ENCODE data around the gene CEBPA. TPM values are rescaled to one million over a fixed set of nuclear protein-coding genes. Genes with fewer than 3 reads are reported as not detected.

Gene CEBPA
- total RNA-seq, 1 donor from 2014 or later, result 0.45 TPM

DNA sequence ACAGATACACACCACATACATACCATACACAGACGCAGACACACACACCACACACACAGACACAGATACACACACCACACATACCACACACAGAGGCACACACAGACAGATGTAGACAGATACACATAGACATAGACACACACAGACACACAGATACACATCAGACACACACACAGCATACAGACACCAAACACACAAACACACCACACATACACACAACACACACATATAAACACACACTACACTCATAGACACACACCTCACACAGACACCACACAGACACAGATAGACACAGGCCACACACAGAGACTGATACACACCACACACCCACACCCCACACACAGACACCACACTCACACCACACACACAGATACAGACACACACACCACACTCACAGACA lies 51.8 kb downstream of the CEBPA start:
- Mint-ChIP-seq H3K27ac (ENCODE audit: unreplicated experiment) (no peak overlapping the region), H3K9me3 (ENCODE audit: unreplicated experiment) (peaks cover 2% of the 10 kb centered on the region), H3K27me3 (ENCODE audit: low read depth, unreplicated experiment) (peaks cover 9% of the 10 kb centered on the region), H3K36me3 (ENCODE audit: low read depth, unreplicated experiment) (no peaks in the 10 kb centered on the region), H3K4me3 (ENCODE audit: unreplicated experiment) (no peak overlapping the region), H3K4me1 (ENCODE audit: low read depth, unreplicated experiment) (no peaks in the 10 kb centered on the region)
- H3K36me3 ChIP-seq (ENCODE audit: insufficient read depth, low read length), result no peaks in the 10 kb centered on the region
- no peak overlapping the region for H3K27ac ChIP-seq (ENCODE audit: low read depth, low read length)
- FAIRE-seq (no peak), DNase-seq (ENCODE audit: low read depth) (no peak)
- no peaks in the 10 kb centered on the region for H3K9me3 ChIP-seq (ENCODE audit: insufficient read depth, low read depth, low read length)
- peaks cover 8% of the 10 kb centered on the region for H4K20me1 ChIP-seq (ENCODE audit: insufficient read depth, low read length)
- no peaks in the 10 kb centered on the region for H3K4me1 ChIP-seq (ENCODE audit: insufficient read depth, low read length)
- no peaks in the 10 kb centered on the region for H3K27me3 ChIP-seq (ENCODE audit: insufficient read depth, low read length)
- TF ChIP-seq EZH2 (IDR thresholded peaks at IDR 0.05; ENCODE audit: insufficient read depth, low read length) (no peak), CTCF (IDR thresholded peaks at IDR 0.05; ENCODE audit: insufficient read depth, low read depth, low read length) (no peak)
- H2AFZ ChIP-seq (ENCODE audit: low read depth, low read length), result no peak overlapping the region
- H3K79me2 ChIP-seq (ENCODE audit: insufficient read depth, low read length), result no peaks in the 10 kb centered on the region
- H3K9ac ChIP-seq (ENCODE audit: low read length), result no peak overlapping the region
- no peak overlapping the region for H3K4me3 ChIP-seq (ENCODE audit: insufficient read depth, low read depth, low read length)
- no peak overlapping the region for H3K4me2 ChIP-seq (ENCODE audit: low read length)

Other genes starting within 250 kb of the CEBPA start
- 11.4 and 12.6 TPM in 2 replicates for gene RHPN2, start 237.6 kb downstream of the CEBPA start, total RNA-seq
- gene GPATCH1, start 221.4 kb downstream of the CEBPA start, total RNA-seq, result 6.1 and 6.6 TPM in 2 replicates
- gene WDR88, start 170.4 kb downstream of the CEBPA start, total RNA-seq, result not detected in 2 replicates
- gene LRP3, start 108.2 kb downstream of the CEBPA start, total RNA-seq, result 9.3 and 13.3 TPM in 2 replicates
- 0.43 and 0.61 TPM in 2 replicates for gene SLC7A10, start 76.7 kb downstream of the CEBPA start, total RNA-seq
- 31.7 and 34.0 TPM in 2 replicates for gene CEBPG, start 71.2 kb upstream of the CEBPA start, total RNA-seq
- 37.9 and 38.4 TPM in 2 replicates for gene PEPD, start 219.3 kb upstream of the CEBPA start, total RNA-seq

Measured in astrocyte (in vitro differentiated cells and primary cell).